Measurements from ENCODE around the gene NFE2L3.
"Not testable (repeated sequence)": the region's sequence is repeated elsewhere in the genome, so short reads cannot be mapped to it uniquely, and the experiment has no call there.

The NFE2L3 gene

GRCh38 chr7:26147646-26148306 lies 4.2 kb upstream of the NFE2L3 start:
- not testable (repeated sequence) for DNase-seq

GRCh38 chr7:26148307-26148700 lies 3.7 kb upstream of the NFE2L3 start:
- not testable (repeated sequence) for DNase-seq

GRCh38 chr7:26149391-26149977 lies 2.5 kb upstream of the NFE2L3 start:
- DNase-seq = no peak

- DNase-seq = no peak
Measured at GRCh38 chr7:26151096-26151495, 902 bp upstream of the NFE2L3 start.

GRCh38 chr7:26151650-26151952 lies 397 bp upstream of the NFE2L3 start:
- no peak for DNase-seq

- DNase-seq = not testable (repeated sequence)
Measured at GRCh38 chr7:26152782-26153240, 813 bp downstream of the NFE2L3 start.

- no peak for DNase-seq
Measured at GRCh38 chr7:26153241-26153822, 1.3 kb downstream of the NFE2L3 start.

- no peak for DNase-seq
Measured at GRCh38 chr7:26153823-26154783, 2.1 kb downstream of the NFE2L3 start.

GRCh38 chr7:26155531-26156375 lies 3.8 kb downstream of the NFE2L3 start:
- no peak for DNase-seq

- DNase-seq = no peak
Measured at GRCh38 chr7:26156451-26157420, 4.7 kb downstream of the NFE2L3 start.

GRCh38 chr7:26157520-26158105 lies 5.6 kb downstream of the NFE2L3 start:
- no peak for DNase-seq

GRCh38 chr7:26159243-26159642 lies 7.2 kb downstream of the NFE2L3 start:
- DNase-seq = no peak

GRCh38 chr7:26160896-26161295 lies 8.9 kb downstream of the NFE2L3 start:
- no peak for DNase-seq

- no peak for DNase-seq
Measured at GRCh38 chr7:26162431-26162830, 10.4 kb downstream of the NFE2L3 start.

GRCh38 chr7:26163804-26164203 lies 11.8 kb downstream of the NFE2L3 start:
- DNase-seq = not testable (repeated sequence)

GRCh38 chr7:26165950-26166683 lies 14.1 kb downstream of the NFE2L3 start:
- DNase-seq = no peak

GRCh38 chr7:26166684-26167266 lies 14.8 kb downstream of the NFE2L3 start:
- no peak for DNase-seq

GRCh38 chr7:26167303-26167934 lies 15.4 kb downstream of the NFE2L3 start:
- DNase-seq = no peak

GRCh38 chr7:26168458-26169023 lies 16.5 kb downstream of the NFE2L3 start:
- DNase-seq = no peak
